K562 treated with DMSO at 1 percent for 24 hours (cell line): ENCODE data around the gene TDRKH. TPM values are rescaled to one million over a fixed set of nuclear protein-coding genes. Genes with fewer than 3 reads are reported as not detected.

Experiments
- total RNA-seq: library from RNA; unstranded; fragments of 300-600 nt; gene quantifications from 2 replicates; pipeline ENCODE4 v1.2.3, GENCODE V29; 2022; ENCODE audit warnings: low read depth; ENCODE audit not compliant: insufficient read depth

The TDRKH gene
- 11.2 and 15.3 TPM in 2 replicates for total RNA-seq

GRCh38 chr1:151790071-151790939 is at the start of gene TDRKH:
TDRKH (minus strand) TSS chr1:151790500; CDS start chr1:151783022, 7,478 bp downstream.

GRCh38 chr1:151839457-151840403 is 49.4 kb upstream of the TDRKH start, which contains the start of gene C2CD4D:
C2CD4D (minus strand) TSS chr1:151839820; CDS start chr1:151838989, 831 bp downstream.

GRCh38 chr1:151831605-151832004 is 41.3 kb upstream of the TDRKH start, which contains the start of gene RORC:
RORC (minus strand) TSS chr1:151831802; CDS start chr1:151831764, 38 bp downstream.

GRCh38 chr1:151805066-151805820 is 14.9 kb upstream of the TDRKH start, which contains the start of gene LINGO4:
LINGO4 (minus strand) TSS chr1:151805419; CDS start chr1:151802704, 2,715 bp downstream.

GRCh38 chr1:151762941-151763921 is 27.1 kb downstream of the TDRKH start, which contains the start of gene MRPL9:
MRPL9 (minus strand) TSS chr1:151763496; CDS start chr1:151763479, 17 bp downstream.

Other genes starting within 250 kb of the TDRKH start
- 5.2 and 6.2 TPM in 2 replicates for gene SNX27, start 178.4 kb downstream of the TDRKH start, total RNA-seq
- gene CELF3, start 73.7 kb downstream of the TDRKH start, total RNA-seq = not detected in 2 replicates
- gene RIIAD1, start 69.0 kb downstream of the TDRKH start, total RNA-seq = not detected in 2 replicates
- gene MRPL9, start 27.0 kb downstream of the TDRKH start, total RNA-seq = 79.6 and 104 TPM in 2 replicates
- not detected in 2 replicates for gene LINGO4, start 14.9 kb upstream of the TDRKH start, total RNA-seq
- gene RORC, start 41.3 kb upstream of the TDRKH start, total RNA-seq = not detected in 2 replicates
- gene C2CD4D, start 49.3 kb upstream of the TDRKH start, total RNA-seq = not detected in 2 replicates
- not detected in 2 replicates for gene THEM5, start 63.2 kb upstream of the TDRKH start, total RNA-seq
- 18.1 TPM in 2 replicates for gene THEM4, start 119.0 kb upstream of the TDRKH start, total RNA-seq
- gene S100A10, start 203.4 kb upstream of the TDRKH start, total RNA-seq = not detected in 2 replicates
- 596 and 648 TPM in 2 replicates for gene S100A11, start 246.5 kb upstream of the TDRKH start, total RNA-seq